MM.1S (cell line): Measurements from ENCODE around the gene CCDC81.
"Not testable (repeated sequence)": the region's sequence is repeated elsewhere in the genome, so short reads cannot be mapped to it uniquely, and the experiment has no call there.

ENCODE experiments used
- DNase-seq: peaks from one replicate; pipeline ENCODE4 v3.0.0-alpha.2; 2015
- H2AFZ ChIP-seq: fragments of 300-600 bp; sonication (generic); 2 replicates; pipeline ENCODE4 v1.6.0; 2016; ENCODE audit warnings: antibody characterized with exemption, low read length
- H3F3A ChIP-seq: fragments of 300-600 bp; sonication (generic); 2 replicates; pipeline ENCODE4 v1.6.1; 2016; ENCODE audit warnings: mild to moderate bottlenecking, antibody characterized with exemption, low read length, moderate library complexity, mixed read lengths; ENCODE audit not compliant: insufficient read depth
- H3K27ac ChIP-seq: fragments of 300-600 bp; sonication (generic); 2 replicates; pipeline ENCODE4 v1.5.1; 2016; ENCODE audit warnings: mild to moderate bottlenecking, low read length
- H3K27me3 ChIP-seq: fragments of 300-600 bp; sonication (generic); replicated peaks from 2 replicates; pipeline ENCODE4 v1.6.0; 2016; ENCODE audit warnings: low read length; ENCODE audit not compliant: insufficient read depth
- H3K36me3 ChIP-seq: fragments of 300-600 bp; sonication (generic); replicated peaks from 2 replicates; pipeline ENCODE4 v1.6.1; 2016; ENCODE audit warnings: mild to moderate bottlenecking, low read length, mixed read lengths; ENCODE audit not compliant: insufficient read depth
- H3K4me1 ChIP-seq: fragments of 300-600 bp; sonication (generic); 2 replicates; pipeline ENCODE4 v1.6.1; 2016; ENCODE audit warnings: low read length, mixed read lengths
- H3K4me2 ChIP-seq: fragments of 300-600 bp; sonication (generic); 2 replicates; pipeline ENCODE4 v1.6.0; 2016; ENCODE audit warnings: low read depth, low read length
- H3K4me3 ChIP-seq: fragments of 300-600 bp; sonication (generic); 2 replicates; pipeline ENCODE4 v1.5.1; 2016; ENCODE audit warnings: low read length, mixed read lengths
- H3K79me2 ChIP-seq: fragments of 300-600 bp; sonication (generic); 2 replicates; pipeline ENCODE4 v1.6.1; 2016; ENCODE audit warnings: mixed run types, low read length, mixed read lengths
- H3K9ac ChIP-seq: fragments of 300-600 bp; sonication (generic); 2 replicates; pipeline ENCODE4 v1.6.1; 2016; ENCODE audit warnings: low read length, mixed read lengths
- H3K9me2 ChIP-seq: fragments of 300-600 bp; sonication (generic); replicated peaks from 2 replicates; pipeline ENCODE4 v1.6.1; 2016; ENCODE audit warnings: mild to moderate bottlenecking, low read length, mixed read lengths; ENCODE audit not compliant: insufficient read depth
- H3K9me3 ChIP-seq: fragments of 300-600 bp; sonication (generic); replicated peaks from 2 replicates; pipeline ENCODE4 v1.6.1; 2016; ENCODE audit warnings: mild to moderate bottlenecking, low read length, mixed read lengths; ENCODE audit not compliant: insufficient read depth
- H4K20me1 ChIP-seq: fragments of 300-600 bp; sonication (generic); 2 replicates; pipeline ENCODE4 v1.6.1; 2016; ENCODE audit warnings: mild to moderate bottlenecking, low read length, moderate library complexity, mixed read lengths; ENCODE audit not compliant: insufficient read depth
- EZH2 ChIP-seq: fragments of 300-600 bp; sonication (generic); optimal IDR thresholded peaks from 2 replicates; pipeline ENCODE3; 2017; ENCODE audit warnings: low read depth, mild to moderate bottlenecking, antibody characterized with exemption, low read length, mixed read lengths
- EZH2phosphoT487 ChIP-seq: fragments of 300-600 bp; sonication (generic); IDR thresholded peaks from 2 replicates; pipeline ENCODE4 v1.6.1; 2018; ENCODE audit warnings: antibody characterized with exemption, low read length
- TF ChIP-seq, protein P1 (sequence below): fragments of 300-600 bp; sonication (generic); IDR thresholded peaks from 2 replicates; pipeline ENCODE4 v1.5.1; 2016; ENCODE audit warnings: antibody characterized with exemption, low read length, mixed read lengths

CCDC81 gene

DNA sequence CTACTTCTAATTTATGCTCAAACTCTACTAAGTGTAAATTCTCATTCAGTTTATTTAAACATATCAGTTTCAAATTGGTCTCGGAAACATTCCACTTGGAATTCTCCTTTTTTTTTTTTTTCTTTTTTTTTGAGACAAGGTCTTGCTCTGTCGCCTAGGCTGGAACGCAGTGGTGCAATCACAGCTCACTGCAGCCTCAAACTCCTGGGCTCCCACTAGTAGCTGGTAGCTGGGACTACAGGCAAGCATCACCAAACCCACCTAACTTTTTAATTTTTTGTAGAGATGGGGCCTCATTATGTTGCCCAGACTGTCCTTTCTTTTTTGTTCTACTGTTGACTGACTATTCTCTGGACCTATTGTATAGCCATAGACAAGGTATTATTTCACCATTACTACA lies 33.3 kb upstream of the CCDC81 start:
- no peaks in the 10 kb centered on the region for H3F3A ChIP-seq
- DNase-seq = no peak
- H3K4me2 ChIP-seq = no peak overlapping the region
- no peaks in the 10 kb centered on the region for H4K20me1 ChIP-seq
- H3K27me3 ChIP-seq = no peaks in the 10 kb centered on the region
- no peaks in the 10 kb centered on the region for H3K4me1 ChIP-seq
- H2AFZ ChIP-seq = no peak overlapping the region
- 0 out of 2 replicates have a peak, but pooled peaks cover 4% of the 10 kb centered on the region for H3K79me2 ChIP-seq
- no peak overlapping the region for H3K27ac ChIP-seq
- H3K9me2 ChIP-seq = no peaks in the 10 kb centered on the region
- H3K9ac ChIP-seq = no peak overlapping the region
- no peak for TF ChIP-seq EZH2phosphoT487
- TF ChIP-seq EZH2 = no peak
- TF ChIP-seq, protein P1, sequence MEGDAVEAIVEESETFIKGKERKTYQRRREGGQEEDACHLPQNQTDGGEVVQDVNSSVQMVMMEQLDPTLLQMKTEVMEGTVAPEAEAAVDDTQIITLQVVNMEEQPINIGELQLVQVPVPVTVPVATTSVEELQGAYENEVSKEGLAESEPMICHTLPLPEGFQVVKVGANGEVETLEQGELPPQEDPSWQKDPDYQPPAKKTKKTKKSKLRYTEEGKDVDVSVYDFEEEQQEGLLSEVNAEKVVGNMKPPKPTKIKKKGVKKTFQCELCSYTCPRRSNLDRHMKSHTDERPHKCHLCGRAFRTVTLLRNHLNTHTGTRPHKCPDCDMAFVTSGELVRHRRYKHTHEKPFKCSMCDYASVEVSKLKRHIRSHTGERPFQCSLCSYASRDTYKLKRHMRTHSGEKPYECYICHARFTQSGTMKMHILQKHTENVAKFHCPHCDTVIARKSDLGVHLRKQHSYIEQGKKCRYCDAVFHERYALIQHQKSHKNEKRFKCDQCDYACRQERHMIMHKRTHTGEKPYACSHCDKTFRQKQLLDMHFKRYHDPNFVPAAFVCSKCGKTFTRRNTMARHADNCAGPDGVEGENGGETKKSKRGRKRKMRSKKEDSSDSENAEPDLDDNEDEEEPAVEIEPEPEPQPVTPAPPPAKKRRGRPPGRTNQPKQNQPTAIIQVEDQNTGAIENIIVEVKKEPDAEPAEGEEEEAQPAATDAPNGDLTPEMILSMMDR = no peak
- H3K4me3 ChIP-seq = no peak overlapping the region
- no peaks in the 10 kb centered on the region for H3K9me3 ChIP-seq
- no peaks in the 10 kb centered on the region; the same call in 1 of the 2 replicates for H3K36me3 ChIP-seq

- TF ChIP-seq EZH2 (no peak), EZH2phosphoT487 (no peak)
- TF ChIP-seq, protein P1 = no peak
- H3K79me2 ChIP-seq = 0 out of 2 replicates have a peak, but pooled peaks cover 4% of the 10 kb centered on the region
- H4K20me1 ChIP-seq = no peaks in the 10 kb centered on the region
- no peak overlapping the region for H3K9ac ChIP-seq
- no peak overlapping the region for H3K4me3 ChIP-seq
- DNase-seq = no peak
- H3K4me2 ChIP-seq = no peak overlapping the region
- no peaks in the 10 kb centered on the region for H3K4me1 ChIP-seq
- no peak overlapping the region for H2AFZ ChIP-seq
- H3K36me3 ChIP-seq = no peaks in the 10 kb centered on the region; the same call in 1 of the 2 replicates
- no peaks in the 10 kb centered on the region for H3K9me2 ChIP-seq
- H3F3A ChIP-seq = no peaks in the 10 kb centered on the region
- H3K9me3 ChIP-seq = no peaks in the 10 kb centered on the region
- no peak overlapping the region for H3K27ac ChIP-seq
- no peaks in the 10 kb centered on the region for H3K27me3 ChIP-seq
Observed at GRCh38 chr11:86346513-86346912, 28.2 kb upstream of the CCDC81 start.

DNA sequence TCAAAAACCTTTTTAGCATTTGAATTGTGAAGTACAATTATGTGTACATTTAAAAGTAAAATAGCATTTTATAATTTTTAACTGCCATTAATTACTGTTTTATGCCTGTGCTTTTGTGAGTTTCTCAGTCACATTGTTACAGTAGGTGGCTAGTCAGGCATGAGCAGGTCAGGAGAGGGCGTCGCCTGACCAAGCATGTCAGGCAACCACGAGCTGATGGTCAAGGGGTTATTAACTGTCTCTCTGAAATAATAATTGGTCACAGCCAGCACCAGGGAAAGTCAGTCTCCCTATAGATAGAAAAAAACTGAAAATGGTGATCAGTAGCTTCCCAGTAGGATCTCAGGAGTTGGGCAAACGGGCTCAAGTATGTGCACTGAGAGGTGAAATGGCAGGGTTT lies 19.4 kb upstream of the CCDC81 start:
- H3F3A ChIP-seq = no peaks in the 10 kb centered on the region
- H3K27ac ChIP-seq = no peak overlapping the region
- no peak overlapping the region for H2AFZ ChIP-seq
- H3K4me1 ChIP-seq = no peaks in the 10 kb centered on the region
- no peak for DNase-seq
- H3K79me2 ChIP-seq = no peaks in the 10 kb centered on the region
- no peaks in the 10 kb centered on the region for H4K20me1 ChIP-seq
- no peak overlapping the region for H3K4me3 ChIP-seq
- no peaks in the 10 kb centered on the region for H3K36me3 ChIP-seq
- H3K9me2 ChIP-seq = no peaks in the 10 kb centered on the region
- H3K27me3 ChIP-seq = no peaks in the 10 kb centered on the region
- H3K4me2 ChIP-seq = no peak overlapping the region
- TF ChIP-seq, protein P1 = no peak
- TF ChIP-seq EZH2 = no peak
- TF ChIP-seq EZH2phosphoT487 = no peak
- H3K9me3 ChIP-seq = no peaks in the 10 kb centered on the region
- no peak overlapping the region for H3K9ac ChIP-seq

DNA sequence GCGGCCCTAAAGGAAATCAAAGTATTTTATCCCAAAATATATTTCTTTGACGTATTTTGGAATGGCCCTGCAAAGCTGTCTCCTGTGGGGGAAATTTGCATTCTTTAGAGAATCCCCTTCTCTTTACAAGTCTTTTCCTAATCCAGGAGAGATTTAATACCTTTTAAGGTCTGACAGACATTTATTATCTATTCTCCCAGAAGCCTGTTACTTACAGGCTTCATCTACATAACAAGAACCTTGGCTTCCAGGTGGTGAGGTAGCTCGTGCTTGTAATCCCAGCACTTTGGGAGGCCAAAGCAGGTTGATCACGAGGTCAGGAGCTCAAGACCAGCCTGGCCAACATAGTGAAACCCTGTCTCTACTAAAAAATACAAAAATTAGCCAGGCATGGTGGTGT lies 17.3 kb upstream of the CCDC81 start:
- H3K27ac ChIP-seq, H3K27me3 ChIP-seq, H3K4me3 ChIP-seq, H3K9me3 ChIP-seq, H3K4me1 ChIP-seq, H3K36me3 ChIP-seq, H3K79me2 ChIP-seq, H3K9ac ChIP-seq, H3F3A ChIP-seq, H3K4me2 ChIP-seq, H2AFZ ChIP-seq, H4K20me1 ChIP-seq, H3K9me2 ChIP-seq, DNase-seq: not testable (repeated sequence)
